Prostate gland (tissue), 2 donors: ENCODE results near the gene ADAMTSL2. TPM values are rescaled to one million over a fixed set of nuclear protein-coding genes. Genes with fewer than 3 reads are reported as not detected.
A peak's percentile ranks its signal among the peaks of the same experiment; 100 is the strongest.

Experiments
- DNase-seq: peaks from one replicate; pipeline ENCODE4 v3.0.0-alpha.2; 2019; ENCODE audit warnings: low spot score
- H3K27ac ChIP-seq, 2 donors: fragments of 200-600 bp; sonication (generic); 2 replicates each; pipeline ENCODE4 v1.5.1; 2017 to 2019
- H3K27me3 ChIP-seq: fragments of 200-600 bp; sonication (generic); replicated peaks from 2 replicates; pipeline ENCODE4 v1.5.1; 2019; ENCODE audit not compliant: insufficient read depth
- H3K36me3 ChIP-seq, 2 donors: fragments of 200-600 bp; sonication (generic); 1 replicate in 1 of 2; 2 replicates in 1 of 2; pipeline versions ENCODE4 v1.5.1 to v1.8.1; 2017 to 2019
- H3K4me1 ChIP-seq: fragments of 200-600 bp; sonication (generic); replicated peaks from 2 replicates; pipeline ENCODE4 v1.5.1; 2019
- H3K4me3 ChIP-seq, 2 donors: fragments of 200-600 bp; sonication (generic); 2 replicates each; pipeline ENCODE4 v1.5.1; 2017 to 2019
- H3K9me3 ChIP-seq: fragments of 200-600 bp; sonication (generic); 2 replicates; pipeline ENCODE4 v1.5.1; 2017
- POLR2A ChIP-seq: fragments of 450-650 bp; IDR thresholded peaks from one replicate; pipeline ENCODE4 v1.6.1; 2016; ENCODE audit warnings: antibody characterized with exemption, mild to moderate bottlenecking
- POLR2AphosphoS5 ChIP-seq: sonication (generic); formaldehyde crosslinking; IDR thresholded peaks from one replicate; pipeline ENCODE4 v1.6.1; 2017; ENCODE audit warnings: antibody characterized with exemption
- WGBS: methylation state at CpG from one replicate; pipeline ENCODE4 v1.1.5; 2018; 5-methylcytosine and 5-hydroxymethylcytosine counted together
- intact Hi-C: fragments of 100-400 bp; cut with DNase I; formaldehyde crosslinking; loops from one replicate; pipeline ENCODE4 v1.14.2; 2022
- total RNA-seq, 2 donors: library from RNA; depleted of rRNA; stranded (reverse); fragments of >200 nt; gene quantifications; one replicate each; pipeline ENCODE4 v1.1.0, GENCODE V29; 2016
- TF ChIP-seq, protein P1 (sequence below), 4 experiments: fragments of 200-600 bp in 2 of 4; fragments of 450-650 bp in 2 of 4; sonication (generic) in 2 of 4; IDR thresholded peaks; 1 replicate in 3 of 4; 2 replicates in 1 of 4; pipeline ENCODE4 v1.5.1; 2016 to 2019; ENCODE audit warnings: antibody characterized with exemption in 4 of 4, mild to moderate bottlenecking in 2 of 4, moderate library complexity in 2 of 4

The ADAMTSL2 gene
- total RNA-seq, 2 donors from 2014 or later, result 1.6 to 11.6 TPM

DNA sequence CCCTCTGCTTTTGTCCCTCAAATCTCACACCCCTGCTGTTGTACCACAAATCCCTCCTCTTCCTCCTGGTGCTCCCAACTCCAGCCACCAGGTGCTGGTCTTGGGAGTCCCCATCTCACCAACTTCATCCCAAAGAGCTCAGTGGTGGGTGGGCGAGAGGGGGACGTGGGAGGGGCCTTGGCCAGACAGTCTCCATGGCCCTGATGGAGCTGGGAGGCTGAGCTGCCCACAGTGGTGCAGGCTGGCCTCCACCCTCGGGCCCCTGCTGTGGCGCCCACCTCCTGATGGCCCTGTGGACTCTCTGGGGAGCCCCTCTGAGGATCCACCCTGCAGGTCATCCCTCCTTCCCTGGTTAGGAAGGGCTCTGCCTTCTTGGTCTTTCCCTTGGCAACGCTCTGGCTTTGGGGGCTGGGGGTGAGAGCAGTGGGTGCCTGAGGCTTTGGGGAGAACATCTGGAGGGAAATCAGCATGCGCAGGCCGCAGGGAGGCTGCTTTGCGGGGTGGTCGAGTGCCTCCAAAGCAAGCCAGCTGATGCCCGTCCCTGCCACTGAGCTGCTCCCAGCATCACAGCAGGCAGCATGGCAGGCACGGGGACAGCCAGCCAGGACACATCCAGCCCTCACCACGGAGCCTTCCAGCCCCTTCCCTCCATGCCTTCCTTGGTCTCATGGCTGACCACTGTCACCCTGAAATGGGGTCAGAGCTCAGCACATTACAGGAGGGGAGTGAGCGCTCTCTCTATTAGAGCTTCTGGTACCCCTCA is 82.3 kb downstream of the ADAMTSL2 start:
- 84% methylated on average over 13 of the region's 13 CpGs for WGBS
- no peak for TF ChIP-seq POLR2A
- Histone ChIP-seq H3K27ac (no peak overlapping the region), H3K27me3 (no peaks in the 10 kb centered on the region), H3K4me3 (no peak overlapping the region), H3K36me3 (no peaks in the 10 kb centered on the region), H3K4me1 (no peaks in the 10 kb centered on the region), H3K9me3 (no peaks in the 10 kb centered on the region)
- no peak for DNase-seq
- intact Hi-C loops, result no loop called here

DNA sequence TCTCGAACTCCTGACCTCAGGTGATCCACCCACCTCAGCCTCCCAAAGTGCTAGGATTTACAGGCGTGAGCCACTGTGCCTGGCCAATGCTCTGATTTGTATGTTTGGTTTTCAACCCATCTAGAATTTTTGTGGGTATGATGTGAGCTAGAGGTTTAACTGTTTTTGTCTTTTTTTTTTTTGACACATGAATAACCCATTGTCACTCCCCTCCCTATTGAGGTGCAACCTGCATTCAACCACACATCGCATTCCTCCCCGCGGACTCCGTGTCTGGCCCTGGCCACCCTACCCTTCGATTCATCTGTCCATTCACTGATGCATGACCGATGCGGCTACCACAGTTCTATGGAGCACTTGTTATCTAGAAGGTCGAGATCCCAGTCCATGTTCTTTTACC is 84.2 kb downstream of the ADAMTSL2 start:
- no peak overlapping the region for H3K27ac ChIP-seq
- no peak for DNase-seq
- no peak overlapping the region for H3K4me3 ChIP-seq
- H3K36me3 ChIP-seq, result no peaks in the 10 kb centered on the region
- no peaks in the 10 kb centered on the region for H3K4me1 ChIP-seq
- WGBS, result 87% methylated on average over 10 of the region's 10 CpGs
- H3K27me3 ChIP-seq, result no peaks in the 10 kb centered on the region
- intact Hi-C loops, result no loop called here
- TF ChIP-seq POLR2AphosphoS5, result no peak
- no peaks in the 10 kb centered on the region for H3K9me3 ChIP-seq

DNA sequence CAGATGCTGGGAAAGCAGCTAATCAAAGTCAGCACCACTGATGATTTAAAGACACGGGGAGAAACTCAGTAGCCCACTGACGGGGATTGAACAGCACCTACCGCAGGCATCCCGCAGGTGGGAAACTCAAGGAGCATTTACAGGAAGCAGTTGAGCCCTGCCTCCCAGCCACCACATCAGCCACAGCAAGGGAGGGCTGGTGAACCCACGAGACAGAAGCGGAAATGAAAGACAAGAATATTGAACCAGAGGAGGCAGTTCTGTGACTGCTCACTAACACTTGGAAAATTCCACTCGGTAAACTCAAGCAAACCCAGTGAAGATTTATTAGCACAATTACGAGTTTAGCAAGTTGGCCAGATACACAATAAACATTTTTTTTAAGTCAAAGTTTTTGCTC is 85.3 kb downstream of the ADAMTSL2 start:
- 2% methylated on average over 8 of the region's 8 CpGs for WGBS
- Histone ChIP-seq H3K27me3 (no peaks in the 10 kb centered on the region), H3K36me3 (no peaks in the 10 kb centered on the region), H3K4me1 (no peaks in the 10 kb centered on the region), H3K9me3 (no peaks in the 10 kb centered on the region), H3K27ac (no peak overlapping the region), H3K4me3 (no peak overlapping the region)
- TF ChIP-seq POLR2AphosphoS5 (peak; percentile 71), POLR2A (no peak)
- intact Hi-C loops, result no loop called here
- DNase-seq, result peak; percentile 36

DNA sequence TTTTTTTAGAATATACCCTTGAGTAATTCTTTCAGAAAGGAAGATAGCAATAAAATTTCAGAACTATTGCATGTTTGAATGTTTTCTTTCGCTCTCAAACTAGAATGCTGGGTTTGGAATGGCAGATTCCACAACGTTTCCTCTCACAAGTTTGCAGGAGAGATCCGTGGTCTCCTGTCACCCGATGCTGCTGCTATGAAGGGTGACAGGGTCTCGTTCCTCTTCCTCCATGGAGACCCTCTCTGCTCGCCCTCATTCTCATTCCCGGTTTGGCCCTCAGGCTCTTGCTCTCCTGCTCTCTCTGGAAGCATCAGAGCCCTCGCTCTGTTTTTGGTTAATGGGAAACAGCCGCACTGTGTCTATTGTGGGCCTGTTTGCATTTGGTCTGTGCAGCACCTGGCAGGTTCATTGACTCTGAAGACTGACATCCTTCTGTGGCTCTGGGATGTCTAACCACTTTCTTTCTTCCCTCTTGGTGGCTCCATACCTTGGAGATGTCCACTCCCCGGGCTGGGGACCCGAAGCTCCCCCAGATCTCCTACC is 87.3 kb downstream of the ADAMTSL2 start:
- Histone ChIP-seq H3K36me3 (no peaks in the 10 kb centered on the region), H3K4me1 (no peaks in the 10 kb centered on the region), H3K27ac (no peak overlapping the region), H3K9me3 (no peaks in the 10 kb centered on the region), H3K4me3 (no peak overlapping the region), H3K27me3 (no peaks in the 10 kb centered on the region)
- no peak for TF ChIP-seq POLR2AphosphoS5
- TF ChIP-seq, protein P1, sequence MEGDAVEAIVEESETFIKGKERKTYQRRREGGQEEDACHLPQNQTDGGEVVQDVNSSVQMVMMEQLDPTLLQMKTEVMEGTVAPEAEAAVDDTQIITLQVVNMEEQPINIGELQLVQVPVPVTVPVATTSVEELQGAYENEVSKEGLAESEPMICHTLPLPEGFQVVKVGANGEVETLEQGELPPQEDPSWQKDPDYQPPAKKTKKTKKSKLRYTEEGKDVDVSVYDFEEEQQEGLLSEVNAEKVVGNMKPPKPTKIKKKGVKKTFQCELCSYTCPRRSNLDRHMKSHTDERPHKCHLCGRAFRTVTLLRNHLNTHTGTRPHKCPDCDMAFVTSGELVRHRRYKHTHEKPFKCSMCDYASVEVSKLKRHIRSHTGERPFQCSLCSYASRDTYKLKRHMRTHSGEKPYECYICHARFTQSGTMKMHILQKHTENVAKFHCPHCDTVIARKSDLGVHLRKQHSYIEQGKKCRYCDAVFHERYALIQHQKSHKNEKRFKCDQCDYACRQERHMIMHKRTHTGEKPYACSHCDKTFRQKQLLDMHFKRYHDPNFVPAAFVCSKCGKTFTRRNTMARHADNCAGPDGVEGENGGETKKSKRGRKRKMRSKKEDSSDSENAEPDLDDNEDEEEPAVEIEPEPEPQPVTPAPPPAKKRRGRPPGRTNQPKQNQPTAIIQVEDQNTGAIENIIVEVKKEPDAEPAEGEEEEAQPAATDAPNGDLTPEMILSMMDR (IDR thresholded peaks at IDR 0.05), result no peak
- TF ChIP-seq POLR2A, result no peak
- intact Hi-C loops, result no loop called here
- 68% methylated on average over 11 of the region's 11 CpGs for WGBS
- DNase-seq, result no peak

DNA sequence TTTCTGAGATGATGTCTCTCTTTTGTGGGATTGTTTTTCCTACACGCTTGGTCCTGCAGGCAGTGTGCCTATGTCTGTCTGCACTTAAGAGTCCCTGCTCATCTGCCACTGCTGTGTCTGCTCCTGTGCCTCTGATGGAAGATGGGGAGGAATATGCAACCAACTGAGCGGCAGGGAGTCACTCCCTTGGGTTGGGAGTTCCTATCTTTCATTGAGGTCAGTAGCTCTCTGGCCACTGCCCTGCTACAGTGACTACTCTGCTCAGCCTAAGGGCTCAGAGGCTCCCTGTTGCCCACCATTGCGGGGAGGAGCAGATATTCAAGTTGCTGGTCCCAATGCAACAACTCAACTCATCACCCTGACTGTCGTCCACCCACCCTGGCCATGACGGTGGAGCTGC is 88.1 kb downstream of the ADAMTSL2 start:
- 54% methylated on average over 5 of the region's 5 CpGs for WGBS
- TF ChIP-seq POLR2A, result no peak
- TF ChIP-seq, protein P1 (IDR thresholded peaks at IDR 0.05), result no peak
- no peak for TF ChIP-seq POLR2AphosphoS5
- Histone ChIP-seq H3K27me3 (no peaks in the 10 kb centered on the region), H3K9me3 (no peaks in the 10 kb centered on the region), H3K4me1 (no peaks in the 10 kb centered on the region), H3K36me3 (no peaks in the 10 kb centered on the region), H3K27ac (no peak overlapping the region), H3K4me3 (no peak overlapping the region)
- intact Hi-C loops, result no loop called here
- DNase-seq, result no peak

Other genes with a start within 250 kb of the ADAMTSL2 start
- 10 to 100 TPM; 25.7 to 40.3 TPM for gene SURF6, start 198.5 kb upstream of the ADAMTSL2 start, total RNA-seq
- gene MED22, start 186.6 kb upstream of the ADAMTSL2 start, total RNA-seq, result 10 to 100 TPM; 31.1 to 32.6 TPM
- 1,000 to 10,000 TPM; 1,667 to 2,501 TPM for gene RPL7A, start 186.5 kb upstream of the ADAMTSL2 start, total RNA-seq
- 10 to 100 TPM; 53.3 to 73.8 TPM for gene SURF1, start 178.2 kb upstream of the ADAMTSL2 start, total RNA-seq
- 10 to 100 TPM; 16.4 to 57.6 TPM for gene SURF2, start 178.2 kb upstream of the ADAMTSL2 start, total RNA-seq
- 100 to 1,000 TPM; 185 to 204 TPM for gene SURF4, start 158.6 kb upstream of the ADAMTSL2 start, total RNA-seq
- 1 to 10 TPM in 1 of 2 donors, under 1 TPM in 1; 0.87 to 1.0 TPM for gene STKLD1, start 158.3 kb upstream of the ADAMTSL2 start, total RNA-seq
- gene REXO4, start 116.7 kb upstream of the ADAMTSL2 start, total RNA-seq, result 10 to 100 TPM; 20.8 to 34.5 TPM
- gene ADAMTS13, start 112.3 kb upstream of the ADAMTSL2 start, total RNA-seq, result 1 to 10 TPM; 2.8 to 8.1 TPM
- gene CACFD1, start 74.7 kb upstream of the ADAMTSL2 start, total RNA-seq, result 10 to 100 TPM; 23.0 to 40.2 TPM
- 1 to 10 TPM in 1 of 2 donors, under 1 TPM in 1; 0.77 to 3.4 TPM for gene SLC2A6, start 55.6 kb upstream of the ADAMTSL2 start, total RNA-seq
- not detected for gene MYMK, start 9.7 kb upstream of the ADAMTSL2 start, total RNA-seq
- under 1 TPM in 1 of 2 donors, not detected in 1; 0.85 TPM for gene FAM163B, start 74.7 kb downstream of the ADAMTSL2 start, total RNA-seq
- not detected for gene DBH, start 101.7 kb downstream of the ADAMTSL2 start, total RNA-seq
- 1 to 10 TPM; 6.7 to 7.2 TPM for gene SARDH, start 203.6 kb downstream of the ADAMTSL2 start, total RNA-seq